Stimulated activated CD8-positive, alpha-beta memory T cell treated with anti-CD3 and anti-CD28 coated beads, Interleukin-4, amount 100 ng/mL, for 4 hours (primary cell): ENCODE measurements around the gene JPT1.
"Not testable (repeated sequence)": the region's sequence is repeated elsewhere in the genome, so short reads cannot be mapped to it uniquely, and the experiment has no call there.

Source experiments
- DNase-seq, 2 donors: peaks; one replicate each; pipeline ENCODE4 v3.0.0-alpha.2; 2020; ENCODE audit warnings: low read depth in 2 of 2, low spot score in 1 of 2

The JPT1 gene, protein sequence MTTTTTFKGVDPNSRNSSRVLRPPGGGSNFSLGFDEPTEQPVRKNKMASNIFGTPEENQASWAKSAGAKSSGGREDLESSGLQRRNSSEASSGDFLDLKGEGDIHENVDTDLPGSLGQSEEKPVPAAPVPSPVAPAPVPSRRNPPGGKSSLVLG

DNA sequence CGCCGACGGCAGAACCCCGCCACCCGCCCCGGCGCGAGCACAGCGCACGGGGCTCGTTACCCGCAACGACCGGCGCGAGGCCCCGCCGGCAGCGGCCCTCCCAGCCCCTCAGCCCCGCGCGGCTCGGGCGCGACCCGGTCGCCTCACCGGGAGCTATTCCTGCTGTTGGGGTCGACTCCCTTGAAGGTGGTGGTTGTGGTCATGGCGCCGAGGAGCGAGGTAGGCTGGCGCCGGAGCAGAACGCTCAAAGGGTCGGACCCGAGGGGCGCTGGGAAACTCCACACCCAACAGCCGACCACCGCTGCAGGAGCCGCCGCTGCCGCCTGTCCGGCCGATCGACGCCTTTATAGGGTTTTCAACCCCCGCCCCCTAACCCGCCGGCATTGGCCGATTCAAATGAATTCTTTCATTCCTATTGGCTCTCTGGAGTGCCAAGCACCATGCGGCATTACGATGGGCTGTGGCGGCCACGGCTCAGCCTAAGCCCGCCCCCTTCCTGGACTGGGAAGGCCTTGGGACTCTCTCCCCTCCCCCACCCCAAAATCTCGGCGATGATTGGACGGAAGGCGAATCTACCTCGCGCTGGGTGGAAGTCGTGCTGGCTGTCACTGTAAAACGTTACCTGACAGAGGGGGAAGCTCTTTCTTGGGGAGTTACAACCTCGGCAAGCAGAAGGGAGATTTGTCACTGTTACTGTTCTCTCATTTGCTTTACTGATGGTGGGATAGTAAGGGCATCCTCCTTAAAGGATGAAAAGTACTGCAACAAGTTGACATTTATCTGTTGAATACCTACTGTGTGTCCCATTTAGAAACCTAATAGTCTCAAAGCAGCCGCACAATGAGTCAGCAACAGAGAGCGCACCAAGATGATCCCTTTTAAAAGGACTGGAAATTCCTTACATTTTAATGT, at the start of gene JPT1:
JPT1 (minus strand) TSS at position 318 of the 912 bp plus-strand sequence; CDS start at position 203, 115 bp downstream.
- peak; percentile 96 for DNase-seq

GRCh38 chr17:75199886-75200618, 45.7 kb upstream of the JPT1 start:
- no peak for DNase-seq

DNA sequence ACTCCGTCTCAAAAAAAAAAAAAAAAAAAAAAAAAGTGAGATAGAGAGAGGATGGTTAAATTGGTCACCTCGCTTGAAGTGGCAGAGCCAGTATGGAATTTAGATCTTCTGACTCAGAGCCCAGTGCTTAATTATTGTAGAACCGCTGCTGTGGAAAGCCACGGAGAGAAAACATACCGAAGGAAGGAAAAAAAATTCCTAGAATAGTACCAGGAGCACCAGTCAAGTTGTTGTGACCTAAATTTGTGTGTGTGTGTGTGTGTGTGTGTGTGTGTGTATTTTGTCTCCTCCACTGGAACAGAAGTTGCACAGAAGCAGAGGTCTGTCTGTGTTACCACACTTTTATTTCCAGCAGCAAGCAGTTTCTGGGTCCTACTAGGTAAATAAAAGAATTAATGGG, 40.6 kb upstream of the JPT1 start:
- no peak for DNase-seq

DNA sequence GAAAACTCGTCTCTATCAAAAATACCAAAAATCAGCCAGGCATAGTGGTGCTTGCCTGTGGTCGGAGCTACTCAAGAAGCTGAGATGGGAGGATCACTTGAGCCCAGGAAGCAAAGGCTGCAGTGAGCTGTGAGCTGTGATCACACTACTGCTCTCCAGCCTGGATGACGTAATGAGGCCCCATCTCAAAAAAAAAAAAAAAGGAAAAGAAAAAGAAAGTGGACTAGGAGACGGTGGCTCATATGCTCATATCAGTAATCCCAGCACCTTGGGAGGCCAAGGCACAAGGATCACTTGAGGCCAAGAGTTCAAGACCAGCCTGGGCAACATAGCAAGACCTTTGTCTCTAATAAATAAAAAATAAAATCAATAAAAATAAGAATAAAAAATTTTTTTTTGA, 37.3 kb upstream of the JPT1 start:
- DNase-seq: no peak

DNA sequence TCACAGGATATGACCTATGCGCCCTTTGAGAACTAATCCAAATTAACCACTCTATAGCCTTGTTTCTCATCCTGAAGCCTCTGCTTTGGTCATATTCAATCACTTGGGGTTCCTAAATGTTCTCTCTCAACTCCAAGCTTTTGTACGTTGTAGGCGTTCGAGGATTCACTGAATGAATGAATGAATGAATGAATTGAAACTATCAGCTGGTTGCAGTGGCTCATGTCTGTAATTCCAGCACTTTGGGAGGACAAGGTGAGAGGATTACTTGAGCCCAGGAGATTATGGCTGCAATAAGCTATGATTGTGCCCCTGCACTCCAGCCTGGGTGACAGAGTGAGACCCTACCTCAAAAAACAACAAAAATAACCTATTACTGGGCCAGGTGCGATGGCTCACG, 34.3 kb upstream of the JPT1 start:
- no peak for DNase-seq

DNA sequence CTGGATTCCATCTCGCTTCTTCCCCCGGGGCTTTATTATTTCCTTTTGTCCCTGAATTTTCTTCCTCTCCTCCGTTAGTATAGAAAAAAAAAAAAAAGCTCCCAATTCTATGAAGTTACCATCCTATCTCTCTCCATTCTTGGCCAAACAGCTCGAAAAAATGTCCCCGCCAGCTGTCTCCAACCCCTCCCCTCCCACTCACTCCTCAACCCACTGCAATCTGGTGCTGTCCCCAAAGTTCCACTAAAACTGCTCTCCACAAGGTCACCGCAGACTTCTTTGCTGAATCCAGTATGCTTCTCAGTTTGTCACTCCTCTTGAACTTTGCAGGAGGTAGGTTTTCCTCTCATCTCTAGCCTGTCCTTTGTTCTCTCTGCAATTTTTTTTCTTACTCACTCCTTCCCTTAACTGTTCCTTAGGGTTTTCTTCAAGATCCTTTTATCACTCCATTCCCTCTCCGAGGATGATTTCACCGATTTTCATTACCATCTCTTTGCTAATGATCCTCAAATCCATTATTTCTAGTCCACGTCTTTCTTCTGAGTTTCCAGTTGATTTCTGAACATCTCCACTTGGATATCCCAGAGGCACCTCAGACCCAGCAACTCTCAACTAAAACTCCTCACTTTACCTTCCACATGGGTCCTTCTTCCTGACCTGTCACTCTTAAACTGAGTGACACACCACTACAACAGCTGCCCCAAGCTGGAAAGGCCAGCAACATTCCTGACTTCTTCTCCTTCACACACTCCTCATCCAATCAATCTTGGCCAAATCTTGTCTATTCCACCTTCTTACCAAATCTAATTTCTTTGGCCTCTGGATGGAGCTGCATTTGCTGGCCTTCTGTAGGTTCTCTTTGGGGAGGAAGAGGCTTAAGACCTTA, 29.9 kb upstream of the JPT1 start:
- DNase-seq: no peak

DNA sequence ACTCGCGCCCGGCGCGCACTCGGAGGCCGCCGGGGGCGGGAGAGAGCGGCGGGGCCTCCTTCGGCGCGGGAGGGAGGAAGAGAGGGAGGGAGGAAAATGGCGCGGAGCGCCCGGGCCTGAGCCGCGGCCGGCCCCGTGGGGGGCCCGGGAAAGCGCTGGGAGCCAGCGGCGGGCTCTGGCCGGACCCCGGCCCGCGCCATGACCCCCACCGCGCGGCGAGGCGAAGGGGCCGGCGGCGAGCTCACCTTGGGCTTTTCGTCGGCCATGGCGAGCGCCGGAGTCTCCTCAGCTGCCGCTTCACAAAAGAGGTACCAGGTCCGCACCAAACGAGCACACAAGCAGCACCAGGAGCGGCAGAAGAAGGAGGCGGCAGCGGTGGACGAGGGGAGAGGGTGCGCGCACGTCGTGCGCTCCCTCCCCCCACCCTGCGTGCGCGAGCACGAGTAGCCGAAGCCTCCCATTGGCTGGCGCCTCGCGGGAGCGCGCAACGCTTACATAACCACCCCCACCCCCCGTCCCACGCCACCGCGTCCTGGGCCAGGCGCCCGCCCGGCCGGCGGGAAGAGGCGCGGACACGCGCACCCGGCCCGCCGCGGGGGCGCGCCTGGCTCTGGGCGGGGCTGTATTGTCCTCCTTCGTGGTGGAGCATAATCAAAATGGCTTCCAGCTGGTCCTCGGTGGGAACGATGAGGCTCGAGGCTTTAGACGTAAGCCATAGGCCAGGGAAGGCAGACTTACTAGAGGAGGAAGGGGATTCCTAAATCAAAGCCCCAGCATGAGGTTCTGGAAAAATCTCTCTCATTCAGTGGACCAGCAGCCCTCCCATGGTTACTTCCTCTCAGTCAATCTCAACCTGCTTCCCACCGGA, 28.5 kb upstream of the JPT1 start, which contains the start of gene SUMO2:
SUMO2 (minus strand) TSS at position 391 of the 868 bp plus-strand sequence; CDS start at position 266, 125 bp downstream.
- peak; percentile 88 to 92 for DNase-seq

- DNase-seq: no peak
Measured at GRCh38 chr17:75182319-75182568, 27.9 kb upstream of the JPT1 start.

- no peak for DNase-seq
Measured at GRCh38 chr17:75181608-75182318, 27.5 kb upstream of the JPT1 start.

GRCh38 chr17:75181110-75181509, 26.8 kb upstream of the JPT1 start:
- DNase-seq: no peak

DNA sequence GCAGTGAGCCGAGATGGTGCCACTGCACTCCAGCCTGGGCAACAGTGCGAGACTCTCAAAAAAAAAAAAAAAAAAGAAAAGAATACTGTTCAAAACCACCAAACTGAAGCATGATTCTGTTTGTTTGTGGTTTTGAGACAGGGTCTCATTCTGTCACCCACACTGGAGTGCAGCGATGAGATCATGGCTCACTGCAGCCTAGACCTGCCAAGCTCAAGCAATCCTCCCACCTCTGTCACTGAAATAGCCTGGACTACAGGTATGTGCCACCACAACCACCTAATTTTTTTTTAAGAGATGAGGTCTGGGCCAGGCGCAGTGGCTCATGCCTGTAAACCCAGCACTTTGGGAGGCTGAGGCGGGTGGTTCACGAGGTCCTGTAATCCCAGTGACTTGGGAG, 24.1 kb upstream of the JPT1 start:
- no peak for DNase-seq

DNA sequence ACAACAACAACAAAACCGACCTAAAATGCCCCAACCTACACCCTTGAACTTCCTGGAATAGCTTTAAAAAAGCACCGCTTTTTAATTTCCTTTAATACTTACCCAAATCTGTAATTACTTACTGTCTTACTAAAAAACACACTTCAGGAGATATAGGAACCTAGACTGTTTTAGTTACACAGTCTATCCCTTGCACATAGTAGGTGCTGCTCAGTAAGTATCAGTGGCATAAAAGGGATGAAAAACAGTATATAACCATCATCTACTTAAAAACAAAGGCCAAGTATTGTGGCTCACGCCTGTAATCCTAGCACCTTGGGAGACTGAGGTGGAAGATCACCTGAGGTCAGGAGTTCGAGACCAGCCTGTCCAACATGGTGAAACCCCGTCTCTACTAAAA, 22.3 kb upstream of the JPT1 start:
- no peak for DNase-seq

GRCh38 chr17:75174996-75175395, 20.7 kb upstream of the JPT1 start:
- DNase-seq: no peak

DNA sequence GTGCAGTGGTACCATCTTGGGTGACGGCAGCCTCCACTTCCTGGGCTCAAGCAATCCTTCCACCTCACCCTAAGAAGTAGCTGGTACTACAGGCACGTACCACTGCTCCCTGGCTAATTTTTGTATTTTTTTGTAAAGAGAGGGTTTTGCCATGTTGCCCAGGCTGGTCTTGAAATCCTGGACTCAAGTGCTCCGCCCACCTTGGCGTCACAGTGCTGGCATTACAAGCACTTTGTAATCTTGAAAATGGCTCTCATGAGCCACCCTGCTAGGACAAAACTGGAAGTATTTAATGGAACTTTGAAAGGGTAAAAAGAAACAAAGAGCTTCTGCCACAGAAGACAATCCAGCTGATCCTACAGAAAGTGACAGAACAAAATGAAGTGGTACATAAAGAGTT, 19.2 kb upstream of the JPT1 start:
- no peak for DNase-seq

- DNase-seq: no peak
Measured at GRCh38 chr17:75168998-75169397, 14.7 kb upstream of the JPT1 start.

GRCh38 chr17:75164606-75165005, 10.3 kb upstream of the JPT1 start:
- DNase-seq: not testable (repeated sequence)

GRCh38 chr17:75163074-75163473, 8.8 kb upstream of the JPT1 start:
- no peak for DNase-seq

DNA sequence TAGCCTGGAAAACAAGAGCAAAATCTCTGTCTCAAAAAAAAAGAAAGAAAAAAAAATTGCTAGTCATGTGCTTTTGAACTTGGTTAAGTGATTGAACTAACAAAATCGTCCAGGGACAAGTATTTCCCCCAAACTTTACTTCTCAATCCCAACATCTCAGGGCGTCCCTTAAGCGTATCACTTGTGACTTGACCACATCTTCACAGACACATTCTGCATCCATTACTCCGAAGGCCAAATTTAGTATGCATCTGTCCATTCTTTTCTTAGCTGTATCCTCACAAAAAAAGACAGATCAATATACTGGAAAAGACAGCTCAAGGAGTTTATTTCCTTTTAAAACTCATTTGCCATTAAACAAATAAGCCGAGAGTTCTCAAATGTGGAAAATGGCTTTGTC, 5.9 kb upstream of the JPT1 start:
- DNase-seq: no peak

- DNase-seq: no peak
Measured at GRCh38 chr17:75159196-75160031, 5.1 kb upstream of the JPT1 start.
